Heart right ventricle (tissue), 16 donors: Measurements from ENCODE around the gene GNG7. TPM values are rescaled to one million over a fixed set of nuclear protein-coding genes. Genes with fewer than 3 reads are reported as not detected.

Experiments used
- ATAC-seq, 8 donors: fragments of 200-7000 bp; cut with Tn5 transposase; one replicate each; pipeline ENCODE4 v1.9.1; 2020; ENCODE audit warnings: mild to moderate bottlenecking in 8 of 8, moderate library complexity in 8 of 8, moderate number of reproducible peaks in 1 of 8
- DNase-seq, 2 donors: peaks; one replicate each; pipeline ENCODE4 v3.0.0-alpha.2; 2020
- H3K27ac ChIP-seq, 10 donors: fragments of 200-600 bp; sonication (generic) in 2 of 10; one replicate each; pipeline versions ENCODE4 v1.5.0 to v1.8.0; 2020 to 2022; ENCODE audit warnings: mild to moderate bottlenecking in 3 of 10
- H3K27me3 ChIP-seq, 7 donors: fragments of 200-600 bp; one replicate each; pipeline ENCODE4 v1.8.0; 2021 to 2022; ENCODE audit warnings: mild to moderate bottlenecking in 2 of 7
- H3K36me3 ChIP-seq, 9 donors: fragments of 200-600 bp; sonication (generic) in 1 of 9; one replicate each; pipeline versions ENCODE4 v1.5.0 to v1.8.0; 2020 to 2022; ENCODE audit warnings: mild to moderate bottlenecking in 2 of 9
- H3K4me1 ChIP-seq, 9 donors: fragments of 200-600 bp; sonication (generic) in 1 of 9; one replicate each; pipeline versions ENCODE4 v1.5.0 to v1.8.0; 2020 to 2022; ENCODE audit warnings: mild to moderate bottlenecking in 4 of 9
- H3K4me3 ChIP-seq, 10 donors: fragments of 200-600 bp; sonication (generic) in 2 of 10; one replicate each; pipeline versions ENCODE4 v1.5.0 to v1.8.0; 2020 to 2022; ENCODE audit warnings: mild to moderate bottlenecking in 7 of 10, moderate library complexity in 2 of 10
- H3K9me3 ChIP-seq, 11 donors: fragments of 200-600 bp in 10 of 11; sonication (generic) in 2 of 11; one replicate each; pipeline versions ENCODE4 v1.5.0 to v1.8.0; 2013 to 2022; ENCODE audit warnings: mild to moderate bottlenecking in 2 of 11, control low read depth in 1 of 11, moderate library complexity in 1 of 11
- CTCF ChIP-seq, 9 donors: fragments of 200-600 bp; sonication (generic) in 2 of 9; IDR thresholded peaks; one replicate each; pipeline versions ENCODE4 v1.5.0 to v1.8.0; 2021 to 2022; ENCODE audit warnings: antibody characterized with exemption in 9 of 9, mild to moderate bottlenecking in 5 of 9, moderate library complexity in 1 of 9
- WGBS, 2 donors: extraction: QIAGEN DNeasy Blood & Tissue Kit; methylation state at CpG; one replicate each; pipeline ENCODE4 v1.1.7; 2013; ENCODE audit warnings: inconsistent platforms in 1 of 2; 5-methylcytosine and 5-hydroxymethylcytosine counted together
- intact Hi-C, 10 donors: fragments of 100-400 bp; cut with DNase I; formaldehyde crosslinking; loops; one replicate each; pipeline versions ENCODE4 v1.11.1 to v1.14.2; 2022
- polyA plus RNA-seq, 2 donors: library from polyadenylated mRNA; stranded (reverse); fragments of 200-250 nt; gene quantifications; one replicate each; pipeline ENCODE4 v1.2.3, GENCODE V29; 2013
- total RNA-seq, 10 donors: library from RNA; stranded (reverse); fragmentation: NEBNext Ultra II Directional in 3 of 10; extraction: Animal tissue kit (Norgen Biotek cat#: 25700) in 3 of 10; gene quantifications; one replicate each; pipeline versions ENCODE4 v1.2.1 to v1.2.4, GENCODE V29; 2021 to 2023
- donor health status: Arrhythmogenic right ventricular cardiomyopathy.
- donor health status: ischemic (EF 13 %, LVEDD 7.1; RV severe dilation, severe dysfunction).
- donor health status: healthy with polysubstance abuse.
- donor health status: DM: no; HTN: yes; CAD: no.
- donor health status: DM: no; HTN: no; CAD: no.
- donor health status: ischemic (EF 25% LVEDD 6.9; RV normal size, moderate dysfunction).
- donor health status: ischemic (EF 25% LVEDD 5.7; RV mildly dilated, moderate dysfunction).
- donor health status: healthy.
- donor health status: DM: yes; HTN: yes; CAD: no.
- donor health status: Ischemic cardiomyopathy.
- donor health status: ischemic (EF 35%, LVEDD 5.7; RV mildly dilated, moderate dysfunction).
- donor health status: nonischemic (EF 11% LVEDD 7.7; RV severe dilation, severe dysfunction).
- donor health status: DM: yes; HTN: yes; CAD: no.
- donor health status: PGD.
- donor health status: ischemic (EF 29% LVEDD 5.4; RV normal size, mild dysfunction).
- donor health status: nonischemic (EF 23%, LVEDD 6.1; RV moderate dilation, normal function).

GNG7 gene
- total and polyA plus RNA-seq, 12 donors = 8.4 to 56.9 (median 39.1) TPM

- DNase-seq (peak in 1 of 2 donors; percentile 49), ATAC-seq (peak in 2 of 8 donors; percentile 8 to 10)
- no peak for TF ChIP-seq CTCF (IDR thresholded peaks at IDR 0.05)
- Histone ChIP-seq H3K4me1 (peaks cover 9 to 50% (median 37%) of the 10 kb centered on the region in 9 donors), H3K27me3 (no peaks in the 10 kb centered on the region), H3K4me3 (peak overlapping the region; percentile 73 to 99 (median 87)), H3K9me3 (peaks cover 0 to 13% (median 0%) of the 10 kb centered on the region in 11 donors), H3K36me3 (peaks cover 0 to 15% (median 0%) of the 10 kb centered on the region in 9 donors), H3K27ac (peak overlapping the region; percentile 70 to 98 (median 93))
- intact Hi-C loops = loop anchor here (1.0 to 10.0 kb wide), 7 partner anchors 17 to 137 kb away; no protein-coding TSS in a partner anchor
- 18 to 29% methylated on average over 20 to 21 of the region's 21 CpGs for WGBS, 2 donors
Observed at GRCh38 chr19:2477732-2478191, 224.7 kb downstream of the GNG7 start.

GRCh38 chr19:2477141-2477710 lies 225.3 kb downstream of the GNG7 start:
- peak in 6 of 8 donors; percentile 3 to 40 (median 11) for ATAC-seq
- Histone ChIP-seq H3K9me3 (peaks cover 0 to 7% (median 0%) of the 10 kb centered on the region in 11 donors), H3K27ac (peak overlapping the region; percentile 70 to 98 (median 93)), H3K4me1 (peaks cover 9 to 50% (median 37%) of the 10 kb centered on the region in 9 donors), H3K4me3 (peak overlapping the region; percentile 73 to 99 (median 87)), H3K36me3 (peaks cover 0 to 15% (median 0%) of the 10 kb centered on the region in 9 donors), H3K27me3 (no peaks in the 10 kb centered on the region)
- peak; percentile 57 to 61 for DNase-seq
- intact Hi-C loops = loop anchor here (1.0 to 10.0 kb wide), 6 partner anchors 65 to 138 kb away; no protein-coding TSS in a partner anchor
- TF ChIP-seq CTCF (IDR thresholded peaks at IDR 0.05) = no peak
- 10% methylated on average over 27 of the region's 27 CpGs for WGBS, 2 donors

- Histone ChIP-seq H3K9me3 (peaks cover 0 to under 1% (median 0%) of the 10 kb centered on the region in 11 donors), H3K4me3 (peak overlapping the region; percentile 73 to 99 (median 87)), H3K4me1 (peaks cover 9 to 50% (median 37%) of the 10 kb centered on the region in 9 donors), H3K27ac (peak overlapping the region; percentile 70 to 98 (median 93)), H3K27me3 (no peaks in the 10 kb centered on the region), H3K36me3 (peaks cover 0 to 15% (median 0%) of the 10 kb centered on the region in 9 donors)
- peak; percentile 50 to 54 for DNase-seq
- WGBS, 2 donors = 1% methylated on average over 41 to 42 of the region's 42 CpGs
- intact Hi-C loops = loop anchor here (1.0 to 10.0 kb wide), 7 partner anchors 66 to 138 kb away; no protein-coding TSS in a partner anchor
- TF ChIP-seq CTCF (IDR thresholded peaks at IDR 0.05) = no peak
- ATAC-seq = peak in 6 of 8 donors; percentile 0 to 12 (median 6)
Observed at GRCh38 chr19:2476451-2477140, 225.9 kb downstream of the GNG7 start.
